Kidney (tissue), 14 donors: ENCODE measurements around the gene KRT17. TPM values are rescaled to one million over a fixed set of nuclear protein-coding genes. Genes with fewer than 3 reads are reported as not detected.
"Not testable (repeated sequence)": the region's sequence is repeated elsewhere in the genome, so short reads cannot be mapped to it uniquely, and the experiment has no call there.

ENCODE experiments used
- DNase-seq, 5 donors: peaks; one replicate each; pipeline ENCODE4 v3.0.0-alpha.2; 2013 to 2020
- FAIRE-seq: peaks from 2 replicates; lab custom pipeline; 2012; peaks lifted over from hg19 to GRCh38; lab: Jason Lieb, UNC
- H3K27ac ChIP-seq, 2 donors: one replicate each; pipeline ENCODE4 v1.7.0; 2013; ENCODE audit warnings: low read depth in 2 of 2, low read length in 2 of 2, inconsistent platforms in 1 of 2
- H3K27me3 ChIP-seq: one replicate; pipeline ENCODE4 v1.7.1; 2013; ENCODE audit warnings: low read length, inconsistent platforms; ENCODE audit not compliant: control insufficient read depth, insufficient read depth
- H3K36me3 ChIP-seq, 3 donors: one replicate each; pipeline versions ENCODE4 v1.7.0 to v1.7.1; 2013; ENCODE audit warnings: low read length in 3 of 3, control low read depth in 1 of 3, inconsistent platforms in 1 of 3; ENCODE audit not compliant: insufficient read depth in 3 of 3, control insufficient read depth in 2 of 3
- H3K4me1 ChIP-seq, 3 donors: one replicate each; pipeline versions ENCODE4 v1.7.0 to v1.7.1; 2013; ENCODE audit warnings: low read length in 3 of 3, inconsistent platforms in 1 of 3, low read depth in 1 of 3; ENCODE audit not compliant: control insufficient read depth in 2 of 3, insufficient read depth in 2 of 3
- H3K4me3 ChIP-seq, 3 donors: one replicate each; pipeline versions ENCODE4 v1.7.0 to v1.8.1; 2013; ENCODE audit warnings: low read length in 3 of 3, control low read depth in 1 of 3, inconsistent platforms in 1 of 3
- H3K9ac ChIP-seq, 3 donors: one replicate each; pipeline versions ENCODE4 v1.7.0 to v1.7.1; 2013; ENCODE audit warnings: low read length in 3 of 3, control low read depth in 1 of 3, inconsistent platforms in 1 of 3
- H3K9me3 ChIP-seq, 3 donors: one replicate each; pipeline versions ENCODE4 v1.7.0 to v1.7.1; 2013; ENCODE audit warnings: low read length in 3 of 3, control low read depth in 1 of 3, inconsistent platforms in 1 of 3; ENCODE audit not compliant: control insufficient read depth in 2 of 3, insufficient read depth in 1 of 3
- CTCF ChIP-seq: IDR thresholded peaks from 3 replicates; pipeline ENCODE4 v1.5.1; 2012; ENCODE audit warnings: mild to moderate bottlenecking, moderate library complexity, borderline replicate concordance; ENCODE audit not compliant: insufficient read depth; ENCODE audit errors: extremely low read depth
- intact Hi-C: fragments of 100-400 bp; cut with DNase I; formaldehyde crosslinking; loops from one replicate; pipeline ENCODE4 v1.11.1; 2022
- polyA plus RNA-seq: library from polyadenylated mRNA; stranded (reverse); fragments of 350-450 nt; fragmentation: Illumina TruSeq; extraction: RNeasy Lipid Tissue Mini Kit (QIAGEN cat#74804); gene quantifications from one replicate; pipeline ENCODE4 v1.2.3, GENCODE V29; 2014; ENCODE audit warnings: low read depth, low replicate concordance; ENCODE audit not compliant: insufficient read depth
- total RNA-seq: library from RNA; stranded (reverse); fragmentation: NEBNext Ultra II Directional; extraction: Animal tissue kit (Norgen Biotek cat#: 25700); gene quantifications from one replicate; pipeline ENCODE4 v1.2.1, GENCODE V29; 2021
- donor health status: control.
- donor health status: control.
- donor health status: control.
- donor health status: control.
- donor health status: control.
- donor health status: DM: yes; HTN: yes; CAD: no.
- donor health status: Normal renal cell carcinoma (clear cell type).

Gene KRT17
- total and polyA plus RNA-seq, 2 donors from 2014 or later: 5.5 to 11.1 TPM

DNA sequence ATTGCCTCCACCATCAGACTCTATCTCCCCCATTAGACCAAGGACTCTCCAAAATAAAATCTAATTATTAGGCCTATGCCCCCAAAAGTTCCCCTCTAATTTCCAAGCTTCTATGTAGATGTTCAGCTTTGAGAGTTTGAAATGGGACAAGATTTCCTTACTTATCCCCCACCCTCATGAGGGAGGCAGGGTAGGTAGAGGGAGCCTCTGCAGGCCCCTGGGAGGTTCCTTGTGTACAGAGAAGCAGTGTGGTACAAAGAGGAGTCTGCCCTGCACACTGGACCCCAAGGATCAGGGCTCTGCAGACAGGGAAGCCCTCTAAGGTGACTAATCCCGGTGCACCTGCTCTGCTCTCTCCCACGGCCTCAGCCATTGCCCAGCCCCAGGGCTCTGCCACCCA, 2.5 kb downstream of the KRT17 start:
- Histone ChIP-seq H3K27me3 (no peaks in the 10 kb centered on the region), H3K4me1 (no peaks in the 10 kb centered on the region), H3K9me3 (no peaks in the 10 kb centered on the region), H3K36me3 (no peaks in the 10 kb centered on the region), H3K4me3 (no peak overlapping the region), H3K27ac (no peak overlapping the region), H3K9ac (no peak overlapping the region)
- intact Hi-C loops: no loop called here
- FAIRE-seq: no peak
- no peak for DNase-seq
- TF ChIP-seq CTCF: no peak

DNA sequence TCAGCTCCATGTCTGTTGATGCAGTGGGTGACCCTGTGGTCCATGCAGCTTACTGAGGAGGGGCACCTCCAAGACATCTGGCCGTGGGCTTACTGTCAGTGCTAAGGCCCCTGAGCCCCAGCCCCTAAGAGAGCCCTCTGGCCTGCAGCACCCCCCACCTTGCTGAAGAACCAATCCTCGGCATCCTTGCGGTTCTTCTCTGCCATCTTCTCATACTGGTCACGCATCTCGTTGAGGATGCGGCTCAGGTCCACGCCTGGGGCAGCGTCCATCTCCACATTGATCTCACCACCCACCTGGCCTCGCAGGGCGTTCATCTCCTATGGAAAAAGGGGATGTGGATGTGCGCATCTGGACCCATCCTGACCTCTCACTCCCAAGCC, 2.9 kb downstream of the KRT17 start:
- DNase-seq: peak in 1 of 5 donors; percentile 52
- H3K27me3 ChIP-seq, H3K27ac ChIP-seq, H3K9me3 ChIP-seq, intact Hi-C loops, FAIRE-seq, H3K9ac ChIP-seq, H3K36me3 ChIP-seq, H3K4me1 ChIP-seq, H3K4me3 ChIP-seq: not testable (repeated sequence)

- H3K4me1 ChIP-seq: no peaks in the 10 kb centered on the region
- H3K4me3 ChIP-seq: no peak overlapping the region
- no peaks in the 10 kb centered on the region for H3K27me3 ChIP-seq
- DNase-seq (peak; percentile 25 to 51 (median 42)), FAIRE-seq (no peak)
- no peak overlapping the region for H3K9ac ChIP-seq
- no peaks in the 10 kb centered on the region for H3K36me3 ChIP-seq
- intact Hi-C loops: no loop called here
- H3K27ac ChIP-seq: no peak overlapping the region
- no peaks in the 10 kb centered on the region for H3K9me3 ChIP-seq
- no peak for TF ChIP-seq CTCF
These were observed 3.6 kb downstream of the KRT17 start for GRCh38 chr17:41620583-41621434.

GRCh38 chr17:41619927-41620582, 4.3 kb downstream of the KRT17 start:
- H3K9ac ChIP-seq, FAIRE-seq, H3K36me3 ChIP-seq, H3K27ac ChIP-seq, intact Hi-C loops, H3K4me1 ChIP-seq, H3K27me3 ChIP-seq, H3K9me3 ChIP-seq, H3K4me3 ChIP-seq: not testable (repeated sequence)
- peak in 1 of 5 donors; percentile 23 for DNase-seq
